K562 (cell line): ENCODE measurements around the gene OTULIN. TPM values are rescaled to one million over a fixed set of nuclear protein-coding genes. Genes with fewer than 3 reads are reported as not detected.

Experiments
- C11orf30 ChIP-seq: fragments of 450-650 bp; IDR thresholded peaks from 2 replicates; pipeline ENCODE4 v1.6.1; 2016; ENCODE audit warnings: low read depth, mild to moderate bottlenecking
- CXXC5 ChIP-seq: fragments of 250-450 bp; sonication (Bioruptor Pico); IDR thresholded peaks from 2 replicates; pipeline ENCODE4 v1.8.0; 2022; ENCODE audit warnings: inconsistent platforms, mild to moderate bottlenecking, moderate library complexity
- GABPA ChIP-seq: fragments of 200-800 bp; sonication (Bioruptor generic); conservative IDR thresholded peaks from 2 replicates; pipeline ENCODE4 v1.6.1; 2016; ENCODE audit warnings: low read depth, missing genetic modification characterization, missing compliant biosample characterization
- JUND ChIP-seq, 2 experiments: IDR thresholded peaks; 2 replicates in 1 of 2; 3 replicates in 1 of 2; pipeline ENCODE4 v1.6.1; 2011; ENCODE audit warnings: borderline replicate concordance in 2 of 2, low read depth in 2 of 2, low read length in 2 of 2, improper control_type of control experiment in 1 of 2, missing biosample characterization in 1 of 2, missing genetic modification characterization in 1 of 2, missing genetic modification reagents in 1 of 2
- L3MBTL2 ChIP-seq: fragments of 450-650 bp; IDR thresholded peaks from 2 replicates; pipeline ENCODE4 v1.6.1; 2016; ENCODE audit warnings: mild to moderate bottlenecking, moderate library complexity
- MAFG ChIP-seq: fragments of 450-650 bp; conservative IDR thresholded peaks from 2 replicates; pipeline ENCODE4 v1.6.1; 2016; ENCODE audit warnings: missing genetic modification characterization, missing compliant biosample characterization
- MEIS2 ChIP-seq: fragments of 450-650 bp; IDR thresholded peaks from 2 replicates; pipeline ENCODE4 v1.6.1; 2014; ENCODE audit warnings: mild to moderate bottlenecking; ENCODE audit not compliant: partially characterized antibody
- MNT ChIP-seq, 2 experiments: fragments of 450-650 bp; conservative IDR thresholded peaks; 2 replicates each; pipeline ENCODE4 v1.6.1; 2017; ENCODE audit warnings: mild to moderate bottlenecking in 2 of 2, moderate library complexity in 2 of 2
- PHF8 ChIP-seq: fragments of 200-600 bp; sonication (generic); IDR thresholded peaks from 2 replicates; pipeline ENCODE4 v1.6.1; 2012; ENCODE audit warnings: mixed run types, mild to moderate bottlenecking, inconsistent platforms, low read length, moderate library complexity, borderline replicate concordance
- RHOXF2B ChIP-seq: fragments of 250-450 bp; sonication (Bioruptor Pico); conservative IDR thresholded peaks from 2 replicates; pipeline ENCODE4 v1.5.1; 2021
- TEAD1 ChIP-seq, 2 experiments: fragments of 450-650 bp in 1 of 2; sonication (generic) in 1 of 2; formaldehyde crosslinking; IDR thresholded peaks; 2 replicates each; pipeline versions ENCODE4 v1.4.0 to v1.8.0; 2020 to 2022; ENCODE audit warnings: mild to moderate bottlenecking in 2 of 2, missing genetic modification reagents in 1 of 2
- TFE3 ChIP-seq: fragments of 450-650 bp; formaldehyde crosslinking; IDR thresholded peaks from 2 replicates; pipeline ENCODE4 v1.4.0; 2020; ENCODE audit warnings: mild to moderate bottlenecking, mixed read lengths
- TOE1 ChIP-seq, 2 experiments: fragments of 450-650 bp in 1 of 2; sonication (generic) in 1 of 2; formaldehyde crosslinking in 1 of 2; IDR thresholded peaks; 2 replicates each; pipeline versions ENCODE4 v1.7.1 to v1.8.0; 2016 to 2022; ENCODE audit warnings: borderline replicate concordance in 2 of 2, mild to moderate bottlenecking in 2 of 2, antibody characterized with exemption in 1 of 2, inconsistent platforms in 1 of 2, low read depth in 1 of 2, missing genetic modification reagents in 1 of 2, moderate library complexity in 1 of 2
- USF2 ChIP-seq: sonication (generic); formaldehyde crosslinking; IDR thresholded peaks from 2 replicates; pipeline ENCODE4 v1.5.0; 2020; ENCODE audit warnings: missing genetic modification reagents
- ZNF584 ChIP-seq: fragments of 200-800 bp; sonication (Bioruptor generic); IDR thresholded peaks from 2 replicates; pipeline ENCODE4 v1.6.1; 2016; ENCODE audit warnings: low read depth, mild to moderate bottlenecking, missing genetic modification characterization, missing compliant biosample characterization
- ZNF639 ChIP-seq, 2 experiments: fragments of 200-800 bp in 1 of 2; sonication (Bioruptor generic) in 1 of 2; sonication (generic) in 1 of 2; formaldehyde crosslinking in 1 of 2; IDR thresholded peaks in 1 of 2; conservative IDR thresholded peaks in 1 of 2; 2 replicates each; pipeline versions ENCODE4 v1.5.0 to v1.6.1; 2016 to 2020; ENCODE audit warnings: missing compliant biosample characterization in 1 of 2, missing genetic modification characterization in 1 of 2, missing genetic modification reagents in 1 of 2
- ZNF644 ChIP-seq: fragments of 200-800 bp; sonication (Bioruptor generic); IDR thresholded peaks from 2 replicates; pipeline ENCODE4 v1.6.1; 2016; ENCODE audit warnings: low read depth, missing genetic modification characterization, missing compliant biosample characterization
- ZNF766 ChIP-seq: fragments of 200-800 bp; sonication (Bioruptor generic); conservative IDR thresholded peaks from 2 replicates; pipeline ENCODE4 v1.6.1; 2016; ENCODE audit warnings: missing genetic modification characterization, missing compliant biosample characterization
- polyA plus RNA-seq, 8 experiments: library from polyadenylated mRNA; depleted of rRNA in 4 of 8; stranded (reverse) in 5 of 8; unstranded in 3 of 8; fragments of >200 nt; fragmentation: Nextera tagmentation in 2 of 8; fragmentation: Illumina TruSeq in 1 of 8; extraction: Ambion mirVana in 2 of 8; extraction: Trizol in 1 of 8; gene quantifications; 2 replicates each; pipeline versions ENCODE4 v1.2.1 to v1.2.3, GENCODE V29; 2011 to 2014; ENCODE audit warnings: inconsistent platforms in 1 of 8, missing spikeins in 1 of 8
- total RNA-seq, 7 experiments: library from RNA; depleted of rRNA in 6 of 7; stranded (reverse); fragments of >200 nt in 6 of 7; fragmentation: Illumina TruSeq in 2 of 7; extraction: Trizol in 2 of 7; gene quantifications; 2 replicates each; pipeline versions ENCODE4 v1.2.1 to v1.2.3, GENCODE V29; 2011 to 2021; ENCODE audit warnings: low replicate concordance in 1 of 7

OTULIN gene
- total and polyA plus RNA-seq, 9 of the 15 experiments (the other 6 are each of a cell fraction or from before 2014, with no cell fraction given), result 3.3 to 33.6 (median 20.1) TPM

GRCh38 chr5:14706615-14707021 is 42.1 kb downstream of the OTULIN start (continued):
- peak in 1 of 2 experiments; percentile 47; a peak in 2 of 4 replicates for TF ChIP-seq ZNF639 (CRISPR knock-in tag; conservative IDR thresholded peaks at IDR 0.05 in 1 of 2, IDR thresholded peaks at IDR 0.05 in 1 of 2)
- TF ChIP-seq CXXC5 (CRISPR knock-in tag), result 0 out of 2 replicates have a peak, but pooled peaks have one; percentile 17
- peak; percentile 20; the same call in 1 of the 2 replicates for TF ChIP-seq L3MBTL2
- TF ChIP-seq GABPA (tag), result peak; percentile 67
- peak; percentile 38 for TF ChIP-seq MEIS2
- TF ChIP-seq MNT (conservative IDR thresholded peaks at IDR 0.05), result 0 out of 4 replicates have a peak, but pooled peaks of 1 of the 2 experiments have one; percentile 36
- TF ChIP-seq ZNF644 (tag), result 0 out of 2 replicates have a peak, but pooled peaks have one; percentile 28
- TF ChIP-seq RHOXF2B (CRISPR knock-in tag), result no peak
- TF ChIP-seq ZNF584 (CRISPR knock-in tag), result peak; percentile 78; the same call in 1 of the 2 replicates
- 0 out of 2 replicates have a peak, but pooled peaks have one; percentile 7 for TF ChIP-seq MAFG
- TF ChIP-seq TEAD1 (CRISPR knock-in tag; IDR thresholded peaks at IDR 0.05), result peak in 1 of 2 experiments; percentile 8; a peak in 1 of 4 replicates
- TF ChIP-seq PHF8, result no peak
- TF ChIP-seq C11orf30, result no peak
- TF ChIP-seq USF2 (CRISPR knock-in tag), result peak; percentile 28; the same call in 1 of the 2 replicates
- TF ChIP-seq TFE3 (CRISPR knock-in tag), result peak; percentile 96
- peak; percentile 79; the same call in 1 of the 2 replicates for TF ChIP-seq TOE1 (IDR thresholded peaks at IDR 0.05; ENCODE audit: borderline replicate concordance)
- TF ChIP-seq TOE1 (CRISPR knock-in tag; IDR thresholded peaks at IDR 0.05; ENCODE audit: borderline replicate concordance, low read depth), result no peak
- 0 out of 2 replicates have a peak, but pooled peaks have one; percentile 45 for TF ChIP-seq ZNF766 (CRISPR knock-in tag)
- TF ChIP-seq JUND (IDR thresholded peaks at IDR 0.05; ENCODE audit: borderline replicate concordance, low read depth, low read length), result peak; percentile 69; the same call in 1 of the 2 replicates
- TF ChIP-seq JUND (tag; IDR thresholded peaks at IDR 0.05; ENCODE audit: borderline replicate concordance, low read depth, low read length), result peak; percentile 70; the same call in 2 of the 3 replicates
